HuH-7 (cell line): ENCODE data around the gene CCL13.
"Not testable (repeated sequence)": the region's sequence is repeated elsewhere in the genome, so short reads cannot be mapped to it uniquely, and the experiment has no call there.

Experiments used
- DNase-seq: peaks from one replicate; pipeline ENCODE4 v3.0.0; 2011; ENCODE audit warnings: low spot score

Gene CCL13

GRCh38 chr17:34356194-34356593, at the start of gene CCL13:
TSS of gene CCL13 (plus strand) at chr17:34356480. CDS start at chr17:34356527, 47 bp downstream.
- DNase-seq, result no peak

- no peak for DNase-seq
Measured at GRCh38 chr17:34307110-34307509, 49.2 kb upstream of the CCL13 start.

- no peak for DNase-seq
Measured at GRCh38 chr17:34308371-34308770, 47.9 kb upstream of the CCL13 start.

- DNase-seq, result no peak
Measured at GRCh38 chr17:34311291-34311690, 45.0 kb upstream of the CCL13 start.

GRCh38 chr17:34312080-34312479, 44.2 kb upstream of the CCL13 start:
- DNase-seq, result no peak

GRCh38 chr17:34313164-34313563, 43.1 kb upstream of the CCL13 start:
- DNase-seq, result no peak

GRCh38 chr17:34314279-34314678, 42.0 kb upstream of the CCL13 start:
- no peak for DNase-seq

- no peak for DNase-seq
Measured at GRCh38 chr17:34318474-34318873, 37.8 kb upstream of the CCL13 start.

GRCh38 chr17:34319039-34319483, 37.2 kb upstream of the CCL13 start, which contains the start of gene CCL8:
TSS of gene CCL8 (plus strand) at chr17:34319435. CDS start at chr17:34319502, 67 bp downstream.
- no peak for DNase-seq

- DNase-seq, result no peak
Measured at GRCh38 chr17:34321964-34322363, 34.3 kb upstream of the CCL13 start.

GRCh38 chr17:34327580-34327979, 28.7 kb upstream of the CCL13 start:
- DNase-seq, result not testable (repeated sequence)

GRCh38 chr17:34337701-34338100, 18.6 kb upstream of the CCL13 start:
- no peak for DNase-seq

- DNase-seq, result no peak
Measured at GRCh38 chr17:34339138-34339770, 17.0 kb upstream of the CCL13 start.

GRCh38 chr17:34341916-34342315, 14.4 kb upstream of the CCL13 start:
- no peak for DNase-seq

- DNase-seq, result no peak
Measured at GRCh38 chr17:34347063-34347462, 9.2 kb upstream of the CCL13 start.

- DNase-seq, result no peak
Measured at GRCh38 chr17:34349751-34350150, 6.5 kb upstream of the CCL13 start.

GRCh38 chr17:34351096-34351495, 5.2 kb upstream of the CCL13 start:
- no peak for DNase-seq

GRCh38 chr17:34352191-34352590, 4.1 kb upstream of the CCL13 start:
- DNase-seq, result no peak

- no peak for DNase-seq
Measured at GRCh38 chr17:34354637-34355036, 1.6 kb upstream of the CCL13 start.

- DNase-seq, result no peak
Measured at GRCh38 chr17:34357398-34357797, 1.1 kb downstream of the CCL13 start.

- DNase-seq, result no peak
Measured at GRCh38 chr17:34358631-34359030, 2.4 kb downstream of the CCL13 start.

- no peak for DNase-seq
Measured at GRCh38 chr17:34360601-34361270, 4.5 kb downstream of the CCL13 start.

GRCh38 chr17:34361478-34362061, 5.3 kb downstream of the CCL13 start:
- DNase-seq, result peak; percentile 59
